Sigmoid colon (tissue), 3 donors: Measurements from ENCODE around the gene PREX1.

ENCODE experiments used
- POLR2A ChIP-seq, 2 donors: fragments of 450-650 bp; IDR thresholded peaks; one replicate each; pipeline ENCODE4 v1.6.1; 2016; ENCODE audit warnings: antibody characterized with exemption in 2 of 2, mild to moderate bottlenecking in 2 of 2, moderate library complexity in 2 of 2
- TF ChIP-seq, protein P1 (sequence below), 4 experiments: fragments of 450-650 bp in 3 of 4; fragments of 200-600 bp in 1 of 4; IDR thresholded peaks; one replicate each; pipeline ENCODE4 v1.5.1; 2016 to 2019; ENCODE audit warnings: antibody characterized with exemption in 4 of 4, mild to moderate bottlenecking in 3 of 4, moderate library complexity in 2 of 4

DNA sequence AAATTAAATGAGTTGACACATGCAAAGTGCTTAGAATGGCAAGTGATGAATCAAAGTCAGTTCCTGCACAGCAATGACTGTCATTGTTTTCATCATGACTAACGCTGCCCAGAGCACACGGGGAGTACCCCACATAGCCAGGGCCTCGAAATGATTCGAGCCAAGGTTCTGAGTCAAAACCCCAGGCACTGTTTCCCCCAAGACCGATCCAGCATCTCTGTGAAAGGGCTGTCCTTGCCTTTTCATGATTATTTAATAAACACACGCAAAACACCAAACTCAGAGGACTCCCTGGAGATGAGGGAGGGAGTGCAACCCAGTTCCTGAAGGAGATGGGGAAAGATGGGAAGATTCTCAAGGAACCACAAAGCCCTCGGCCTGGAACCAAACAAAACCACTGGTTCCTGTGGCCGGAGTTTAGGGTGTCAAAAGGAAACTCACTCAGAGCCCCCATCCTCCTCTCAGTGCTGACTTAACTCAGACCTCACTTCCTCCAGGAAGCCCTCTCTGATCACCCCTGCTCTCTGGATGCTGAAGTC, 3.8 kb downstream of the PREX1 start:
- TF ChIP-seq, protein P1, sequence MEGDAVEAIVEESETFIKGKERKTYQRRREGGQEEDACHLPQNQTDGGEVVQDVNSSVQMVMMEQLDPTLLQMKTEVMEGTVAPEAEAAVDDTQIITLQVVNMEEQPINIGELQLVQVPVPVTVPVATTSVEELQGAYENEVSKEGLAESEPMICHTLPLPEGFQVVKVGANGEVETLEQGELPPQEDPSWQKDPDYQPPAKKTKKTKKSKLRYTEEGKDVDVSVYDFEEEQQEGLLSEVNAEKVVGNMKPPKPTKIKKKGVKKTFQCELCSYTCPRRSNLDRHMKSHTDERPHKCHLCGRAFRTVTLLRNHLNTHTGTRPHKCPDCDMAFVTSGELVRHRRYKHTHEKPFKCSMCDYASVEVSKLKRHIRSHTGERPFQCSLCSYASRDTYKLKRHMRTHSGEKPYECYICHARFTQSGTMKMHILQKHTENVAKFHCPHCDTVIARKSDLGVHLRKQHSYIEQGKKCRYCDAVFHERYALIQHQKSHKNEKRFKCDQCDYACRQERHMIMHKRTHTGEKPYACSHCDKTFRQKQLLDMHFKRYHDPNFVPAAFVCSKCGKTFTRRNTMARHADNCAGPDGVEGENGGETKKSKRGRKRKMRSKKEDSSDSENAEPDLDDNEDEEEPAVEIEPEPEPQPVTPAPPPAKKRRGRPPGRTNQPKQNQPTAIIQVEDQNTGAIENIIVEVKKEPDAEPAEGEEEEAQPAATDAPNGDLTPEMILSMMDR (IDR thresholded peaks at IDR 0.05): no peak
- no peak for TF ChIP-seq POLR2A (IDR thresholded peaks at IDR 0.05)
